Subcutaneous abdominal adipose tissue (tissue), 5 donors: ENCODE data around the gene SLC34A1.

Experiments used
- H3K27ac ChIP-seq: one replicate; pipeline ENCODE4 v1.7.0; 2013; ENCODE audit warnings: low read depth, mild to moderate bottlenecking, inconsistent platforms, low read length, moderate library complexity
- H3K27me3 ChIP-seq, 5 donors: one replicate each; pipeline ENCODE4 v1.7.0; 2013; ENCODE audit warnings: low read length in 5 of 5, inconsistent platforms in 1 of 5; ENCODE audit not compliant: control insufficient read depth in 5 of 5, insufficient read depth in 4 of 5
- H3K36me3 ChIP-seq, 5 donors: one replicate each; pipeline ENCODE4 v1.7.0; 2013; ENCODE audit warnings: low read length in 5 of 5; ENCODE audit not compliant: control insufficient read depth in 5 of 5, insufficient read depth in 5 of 5
- H3K4me1 ChIP-seq, 5 donors: one replicate each; pipeline ENCODE4 v1.7.0; 2013; ENCODE audit warnings: low read length in 5 of 5, mild to moderate bottlenecking in 3 of 5, moderate library complexity in 1 of 5; ENCODE audit not compliant: control insufficient read depth in 5 of 5, insufficient read depth in 5 of 5
- H3K4me3 ChIP-seq, 5 donors: one replicate each; pipeline ENCODE4 v1.7.0; 2013; ENCODE audit warnings: low read length in 5 of 5, low read depth in 1 of 5
- H3K9ac ChIP-seq, 5 donors: one replicate each; pipeline ENCODE4 v1.7.0; 2013; ENCODE audit warnings: low read length in 5 of 5, mild to moderate bottlenecking in 4 of 5, moderate library complexity in 3 of 5
- H3K9me3 ChIP-seq, 5 donors: one replicate each; pipeline ENCODE4 v1.7.0; 2013; ENCODE audit warnings: low read length in 5 of 5; ENCODE audit not compliant: control insufficient read depth in 5 of 5
- donor health status: healthy.
- donor health status: healthy.
- donor health status: healthy.
- donor health status: healthy.
- donor health status: healthy.

The SLC34A1 gene

DNA sequence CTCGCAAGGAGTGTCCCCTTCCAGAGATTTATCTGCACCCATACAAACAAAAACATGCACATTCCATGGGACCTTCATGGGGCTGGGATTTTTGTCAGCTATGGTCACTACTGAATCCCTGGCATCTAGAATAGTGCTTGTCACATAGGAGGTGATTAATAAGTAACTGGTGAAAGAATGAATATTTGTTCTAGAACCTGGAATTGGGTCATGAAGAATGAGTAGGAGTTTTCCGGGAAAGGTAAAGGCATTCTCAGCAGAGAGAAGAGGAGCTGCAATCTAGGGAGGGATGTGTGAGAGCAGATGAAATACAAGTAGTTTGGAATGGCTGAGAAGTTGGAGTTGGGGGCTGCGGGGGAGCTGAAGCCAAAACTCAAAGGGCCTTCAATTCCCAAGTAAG, 30.0 kb upstream of the SLC34A1 start:
- H3K4me1 ChIP-seq = peaks cover 7 to 58% (median 41%) of the 10 kb centered on the region in 5 donors
- H3K27me3 ChIP-seq = peaks cover 0 to 11% (median 6%) of the 10 kb centered on the region in 5 donors
- H3K36me3 ChIP-seq = peaks cover 0 to 7% (median under 1%) of the 10 kb centered on the region in 5 donors
- H3K9ac ChIP-seq = no peak overlapping the region
- H3K9me3 ChIP-seq = peaks cover 0 to 3% (median 0%) of the 10 kb centered on the region in 5 donors
- H3K27ac ChIP-seq = no peak overlapping the region
- H3K4me3 ChIP-seq = no peak overlapping the region

DNA sequence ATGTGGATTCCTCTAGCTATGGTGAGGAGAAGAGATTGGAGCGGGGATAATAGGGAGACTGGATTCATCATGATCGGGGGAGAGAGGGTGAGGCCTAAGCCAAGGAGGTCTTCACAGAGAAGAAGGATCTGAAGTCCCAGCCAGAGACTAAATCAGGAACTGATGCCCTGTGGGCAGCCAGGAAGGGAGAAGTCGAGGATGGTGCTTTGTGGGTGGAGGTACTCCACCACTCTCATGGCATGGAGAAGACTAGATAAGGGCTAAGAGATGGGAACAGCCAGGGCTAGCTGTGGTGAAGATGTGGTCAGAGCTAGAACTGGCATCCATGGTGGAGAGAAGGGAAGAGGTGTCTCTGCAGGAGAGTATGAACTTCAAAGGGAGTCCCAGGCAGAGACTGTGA, 29.5 kb upstream of the SLC34A1 start:
- no peak overlapping the region for H3K27ac ChIP-seq
- H3K4me3 ChIP-seq = no peak overlapping the region
- peaks cover 0 to 11% (median 9%) of the 10 kb centered on the region in 5 donors for H3K27me3 ChIP-seq
- peaks cover 0 to 3% (median 0%) of the 10 kb centered on the region in 5 donors for H3K9me3 ChIP-seq
- H3K36me3 ChIP-seq = peaks cover 0 to 5% (median 0%) of the 10 kb centered on the region in 5 donors
- no peak overlapping the region for H3K9ac ChIP-seq
- H3K4me1 ChIP-seq = peaks cover 5 to 54% (median 38%) of the 10 kb centered on the region in 5 donors

DNA sequence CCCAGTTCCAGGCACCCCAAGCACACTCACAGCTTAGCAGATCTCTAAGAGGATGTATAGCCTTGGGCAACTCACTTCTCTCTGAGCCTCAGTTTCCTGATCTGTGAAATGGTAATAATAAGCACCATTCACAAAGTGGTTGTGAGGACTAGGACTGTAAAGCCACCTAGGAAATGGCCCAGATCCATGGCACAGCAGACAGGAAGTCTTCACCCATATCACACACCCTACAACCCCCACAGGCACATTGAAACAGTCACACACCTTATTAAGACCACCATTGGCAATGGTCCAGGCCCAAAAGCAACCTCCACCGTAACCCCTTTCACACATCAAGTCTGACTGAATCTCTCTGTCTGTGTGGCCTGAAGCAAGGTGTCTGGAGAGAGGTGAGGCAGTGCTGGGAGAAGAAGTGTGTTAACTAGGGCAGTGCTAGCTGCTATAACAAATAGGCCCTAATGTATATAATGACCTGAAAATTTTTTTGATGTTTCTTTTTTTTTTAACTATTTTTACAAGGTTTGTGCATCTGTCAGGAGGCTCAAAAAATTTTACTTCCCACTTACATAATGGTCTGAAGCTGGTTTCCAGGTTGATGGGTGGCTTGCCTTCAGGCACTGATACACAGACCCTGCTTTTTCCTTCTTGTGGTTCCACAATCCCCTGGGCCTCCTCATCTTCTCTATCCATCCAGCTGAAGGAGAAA, 28.9 kb upstream of the SLC34A1 start:
- Histone ChIP-seq H3K9ac (no peak overlapping the region), H3K27ac (no peak overlapping the region), H3K4me3 (no peak overlapping the region)

DNA sequence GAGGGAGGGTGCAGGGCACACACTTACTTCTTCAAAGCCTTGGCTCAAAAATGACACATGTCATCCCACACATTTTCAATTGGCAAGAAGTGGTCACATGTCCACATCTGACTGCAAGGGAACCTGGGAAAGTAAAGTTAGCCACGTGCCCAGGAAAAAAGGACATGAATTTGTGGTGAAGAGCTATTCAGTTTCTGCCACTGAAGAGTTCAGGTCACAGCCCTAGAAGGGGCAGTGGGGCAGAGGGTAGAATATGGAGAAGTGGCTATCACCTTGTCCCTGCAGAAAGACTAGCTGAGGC, 28.4 kb upstream of the SLC34A1 start:
- no peaks in the 10 kb centered on the region for H3K36me3 ChIP-seq
- H3K9ac ChIP-seq = no peak overlapping the region
- no peak overlapping the region for H3K27ac ChIP-seq
- no peak overlapping the region for H3K4me3 ChIP-seq
- H3K27me3 ChIP-seq = peaks cover 0 to 12% (median 9%) of the 10 kb centered on the region in 5 donors
- H3K9me3 ChIP-seq = peaks cover 0 to 3% (median 0%) of the 10 kb centered on the region in 5 donors
- peaks cover 2 to 43% (median 28%) of the 10 kb centered on the region in 5 donors for H3K4me1 ChIP-seq

More for the DNA sequence above, 28.9 kb upstream of the SLC34A1 start:
- Histone ChIP-seq H3K9me3 (peaks cover 0 to 3% (median 0%) of the 10 kb centered on the region in 5 donors), H3K27me3 (peaks cover 0 to 12% (median 9%) of the 10 kb centered on the region in 5 donors), H3K36me3 (no peaks in the 10 kb centered on the region), H3K4me1 (peaks cover 5 to 48% (median 33%) of the 10 kb centered on the region in 5 donors)

DNA sequence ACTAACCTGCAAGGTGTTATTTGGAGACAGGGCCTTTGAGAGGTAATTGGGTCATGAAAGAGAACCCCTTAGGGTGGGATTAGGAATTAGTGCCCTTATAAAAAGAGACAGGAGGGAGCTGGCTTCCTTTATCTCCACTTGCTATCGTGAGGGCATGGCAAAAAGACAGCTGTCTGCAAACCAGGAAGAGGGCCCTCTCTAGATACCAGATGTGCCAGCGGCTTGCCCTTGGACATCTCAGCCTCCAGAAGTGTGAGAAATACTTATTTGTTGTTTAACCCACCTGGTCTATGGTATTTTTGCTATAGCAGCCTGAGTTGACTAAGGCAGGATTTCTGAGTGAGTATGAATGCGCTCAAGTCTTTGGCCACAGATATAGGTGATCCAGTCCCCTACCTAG, 27.5 kb upstream of the SLC34A1 start:
- H3K4me3 ChIP-seq = no peak overlapping the region
- H3K9me3 ChIP-seq = peaks cover 0 to 3% (median 0%) of the 10 kb centered on the region in 5 donors
- H3K9ac ChIP-seq = no peak overlapping the region
- no peaks in the 10 kb centered on the region for H3K36me3 ChIP-seq
- H3K27ac ChIP-seq = no peak overlapping the region
- peaks cover 0 to 46% (median 23%) of the 10 kb centered on the region in 5 donors for H3K4me1 ChIP-seq
- peaks cover 0 to 12% (median 9%) of the 10 kb centered on the region in 5 donors for H3K27me3 ChIP-seq

DNA sequence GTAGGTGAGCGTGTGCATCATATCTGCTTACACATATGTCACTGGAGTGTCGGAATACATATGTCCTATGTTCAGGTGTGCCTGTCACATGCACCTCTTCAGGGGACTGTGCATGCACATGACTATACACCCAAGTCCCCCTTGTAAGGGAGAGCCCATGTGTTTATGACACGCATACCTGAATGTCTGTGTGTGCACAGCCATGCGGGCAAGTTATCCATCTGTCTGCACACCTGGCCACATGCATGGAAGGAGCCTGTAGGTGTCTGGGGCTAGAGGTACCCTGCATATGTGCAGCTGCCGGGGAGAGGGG, 27.1 kb upstream of the SLC34A1 start:
- peak overlapping the region in 2 of 5 donors; percentile 19 to 63 for H3K4me3 ChIP-seq
- H3K36me3 ChIP-seq = no peaks in the 10 kb centered on the region
- peaks cover 0 to 47% (median 21%) of the 10 kb centered on the region in 5 donors for H3K4me1 ChIP-seq
- H3K27me3 ChIP-seq = peaks cover 0 to 12% (median 9%) of the 10 kb centered on the region in 5 donors
- no peak overlapping the region for H3K9ac ChIP-seq
- peaks cover 0 to 3% (median 0%) of the 10 kb centered on the region in 5 donors for H3K9me3 ChIP-seq
- no peak overlapping the region for H3K27ac ChIP-seq

DNA sequence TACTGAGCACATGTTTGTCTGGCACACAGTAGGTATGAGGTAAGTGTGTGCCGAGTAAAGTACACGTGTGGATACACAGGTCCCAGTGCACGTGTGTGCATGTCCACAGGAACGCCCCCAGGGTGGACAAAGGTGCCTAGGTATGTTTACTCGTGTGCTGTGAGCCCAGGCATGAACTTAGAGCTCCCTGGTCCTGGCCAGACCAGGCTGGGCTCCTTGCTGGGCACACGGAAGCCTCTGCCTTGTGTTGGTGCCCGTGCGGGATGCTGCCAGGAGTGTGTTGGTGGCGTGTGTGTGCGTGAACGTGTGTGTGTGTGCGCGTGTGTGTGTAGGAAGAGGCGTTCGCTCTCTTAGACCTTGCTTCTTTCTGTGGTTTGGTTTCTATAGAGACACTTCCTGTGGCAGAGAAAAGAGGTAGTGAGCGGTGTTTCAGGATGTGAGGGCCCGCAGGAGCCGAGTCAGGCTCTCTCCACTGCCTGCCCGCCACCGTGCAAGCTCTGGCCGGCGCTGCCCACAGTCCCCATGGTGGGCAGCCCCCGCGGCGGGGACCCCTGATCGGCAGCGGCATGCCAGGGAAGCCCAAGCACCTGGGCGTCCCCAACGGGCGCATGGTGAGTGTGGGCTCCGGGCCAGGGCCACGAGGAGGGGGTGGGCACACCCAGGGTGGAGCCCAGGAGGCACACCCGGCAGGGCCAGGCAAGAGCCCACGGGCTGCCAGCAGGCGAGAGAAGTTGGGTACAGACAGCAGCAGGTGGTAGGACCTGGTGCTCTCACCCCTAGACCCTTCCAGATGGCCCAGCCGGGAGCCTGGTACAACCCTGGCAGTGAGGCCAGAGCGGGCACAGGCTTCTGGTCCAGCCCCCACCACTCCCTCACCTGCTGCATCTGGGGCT, 26.5 kb upstream of the SLC34A1 start, which contains the start of gene RGS14:
Gene RGS14 (plus strand): TSS at position 466 of the 893 bp plus-strand sequence. CDS start 101 bp downstream, at position 567.
- H3K9me3 ChIP-seq = peaks cover 0 to 3% (median 0%) of the 10 kb centered on the region in 5 donors
- H3K27ac ChIP-seq = no peak within 1 kb of the TSS
- H3K27me3 ChIP-seq = peaks cover 0 to 12% (median 9%) of the 10 kb centered on the region in 5 donors
- H3K9ac ChIP-seq = peak within 1 kb of the TSS in 3 of 5 donors; percentile 4 to 50 (median 26)
- H3K4me3 ChIP-seq = peak within 1 kb of the TSS; percentile 37 to 63 (median 44)
- H3K36me3 ChIP-seq = no peaks in the 10 kb centered on the region
- peaks cover 0 to 50% (median 23%) of the 10 kb centered on the region in 5 donors for H3K4me1 ChIP-seq

DNA sequence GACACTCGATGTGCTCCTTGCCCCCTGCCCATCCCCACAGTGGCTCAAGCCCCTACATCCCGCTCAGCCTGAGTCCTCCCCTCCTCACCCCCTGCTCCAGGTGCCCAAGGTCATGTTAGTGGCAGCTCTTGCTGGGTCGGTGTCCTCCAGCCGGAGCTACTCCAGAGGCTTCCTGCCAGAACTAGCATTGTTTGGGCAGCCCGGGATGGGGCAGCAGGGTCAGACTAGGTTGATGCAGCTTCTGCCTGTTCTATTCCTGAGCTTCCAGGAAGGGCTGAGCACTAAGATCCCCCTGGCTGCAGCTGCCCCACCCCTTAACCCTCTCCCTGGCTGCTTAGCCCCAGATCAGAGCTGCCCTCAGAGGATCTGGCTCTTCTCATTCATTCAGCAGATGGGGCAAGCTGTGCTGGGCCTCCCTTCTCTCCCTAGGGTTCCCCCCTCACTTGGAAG, 25.8 kb upstream of the SLC34A1 start:
- peaks cover 0 to 3% (median 0%) of the 10 kb centered on the region in 5 donors for H3K9me3 ChIP-seq
- H3K4me1 ChIP-seq = peaks cover 0 to 56% (median 29%) of the 10 kb centered on the region in 5 donors
- H3K27me3 ChIP-seq = peaks cover 0 to 12% (median 9%) of the 10 kb centered on the region in 5 donors
- H3K4me3 ChIP-seq = peak overlapping the region; percentile 37 to 63 (median 44)
- H3K9ac ChIP-seq = peak overlapping the region in 3 of 5 donors; percentile 4 to 50 (median 26)
- no peaks in the 10 kb centered on the region for H3K36me3 ChIP-seq
- H3K27ac ChIP-seq = no peak overlapping the region

DNA sequence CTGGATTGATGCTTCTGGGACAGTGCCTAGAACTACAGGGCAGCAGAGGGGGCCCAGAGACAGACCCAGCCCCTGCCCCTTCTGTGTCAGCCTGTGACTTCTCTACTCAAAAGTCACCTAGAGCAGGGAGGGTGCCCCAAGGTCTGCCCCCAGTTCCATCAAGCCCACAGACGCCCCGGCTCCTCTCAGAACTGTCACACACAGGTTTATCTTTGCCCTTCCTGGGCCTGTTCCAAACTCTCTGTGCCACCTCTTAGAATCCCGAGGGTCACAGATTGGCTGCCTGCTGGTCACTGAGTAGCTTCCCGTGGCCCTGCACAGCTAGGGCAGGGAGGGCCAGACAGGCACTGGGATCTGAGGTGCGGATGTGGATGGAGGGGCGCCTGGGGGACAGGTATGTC, 24.8 kb upstream of the SLC34A1 start:
- Histone ChIP-seq H3K9me3 (peaks cover 0 to 3% (median 0%) of the 10 kb centered on the region in 5 donors), H3K4me3 (no peak overlapping the region), H3K9ac (no peak overlapping the region), H3K27ac (no peak overlapping the region), H3K36me3 (no peaks in the 10 kb centered on the region), H3K4me1 (peaks cover 0 to 60% (median 33%) of the 10 kb centered on the region in 5 donors), H3K27me3 (peaks cover 0 to 12% (median 9%) of the 10 kb centered on the region in 5 donors)
